Type B pancreatic cell (in vitro differentiated cells): ENCODE measurements around the gene ITPRID1. TPM values are rescaled to one million over a fixed set of nuclear protein-coding genes. Genes with fewer than 3 reads are reported as not detected.

Source experiments
- DNase-seq: peaks from one replicate; pipeline ENCODE4 v3.0.0; 2021; ENCODE audit warnings: mixed read lengths; ENCODE audit not compliant: unreplicated experiment; ENCODE audit errors: extremely low spot score
- H3K27ac Mint-ChIP-seq: 2 replicates; pipeline ENCODE4 v1.8.0; 2021; ENCODE audit warnings: mild to moderate bottlenecking, mixed read lengths
- H3K27me3 Mint-ChIP-seq: 2 replicates; pipeline ENCODE4 v1.8.0; 2021; ENCODE audit warnings: mixed read lengths
- H3K36me3 Mint-ChIP-seq: 2 replicates; pipeline ENCODE4 v1.8.0; 2021; ENCODE audit warnings: mixed read lengths
- H3K4me1 Mint-ChIP-seq: one replicate; pipeline ENCODE4 v1.8.0; 2021; ENCODE audit warnings: mixed read lengths; ENCODE audit not compliant: unreplicated experiment
- H3K4me3 Mint-ChIP-seq: 2 replicates; pipeline ENCODE4 v1.8.0; 2021; ENCODE audit warnings: mild to moderate bottlenecking, mixed read lengths
- H3K9me3 Mint-ChIP-seq: 2 replicates; pipeline ENCODE4 v1.8.0; 2021; ENCODE audit warnings: mixed read lengths
- CTCF ChIP-seq: fragments of 200-600 bp; sonication (generic); conservative IDR thresholded peaks from 2 replicates; pipeline ENCODE4 v1.5.0; 2021; ENCODE audit warnings: antibody characterized with exemption, mild to moderate bottlenecking
- total RNA-seq: library from RNA; stranded (reverse); gene quantifications from 2 replicates; pipeline ENCODE4 v1.2.1, GENCODE V29; 2021; ENCODE audit warnings: low replicate concordance

Gene ITPRID1
- total RNA-seq, 1 donor from 2014 or later, result 0.14 TPM

- H3K4me1 Mint-ChIP-seq, result peaks cover 3% of the 10 kb centered on the region
- no peak for TF ChIP-seq CTCF
- H3K36me3 Mint-ChIP-seq, result no peaks in the 10 kb centered on the region
- H3K9me3 Mint-ChIP-seq, result no peaks in the 10 kb centered on the region
- no peak overlapping the region for H3K4me3 Mint-ChIP-seq
- H3K27ac Mint-ChIP-seq, result no peak overlapping the region
- H3K27me3 Mint-ChIP-seq, result peaks cover 3% of the 10 kb centered on the region
- no peak for DNase-seq
Observed at GRCh38 chr7:31494421-31494820, 19.5 kb upstream of the ITPRID1 start.

- H3K27ac Mint-ChIP-seq, result no peak overlapping the region
- no peak for TF ChIP-seq CTCF
- no peak overlapping the region for H3K4me3 Mint-ChIP-seq
- H3K9me3 Mint-ChIP-seq, result no peaks in the 10 kb centered on the region
- H3K36me3 Mint-ChIP-seq, result no peaks in the 10 kb centered on the region
- peaks cover 7% of the 10 kb centered on the region for H3K4me1 Mint-ChIP-seq
- no peak for DNase-seq
- peaks cover 5% of the 10 kb centered on the region for H3K27me3 Mint-ChIP-seq
Observed at GRCh38 chr7:31495653-31496052, 18.2 kb upstream of the ITPRID1 start.

GRCh38 chr7:31497516-31497915 is 16.4 kb upstream of the ITPRID1 start:
- no peak for DNase-seq
- Mint-ChIP-seq H3K9me3 (no peaks in the 10 kb centered on the region), H3K27me3 (peaks cover 5% of the 10 kb centered on the region), H3K4me3 (no peak overlapping the region), H3K4me1 (peaks cover 7% of the 10 kb centered on the region), H3K27ac (no peak overlapping the region), H3K36me3 (no peaks in the 10 kb centered on the region)
- no peak for TF ChIP-seq CTCF

GRCh38 chr7:31500656-31501055 is 13.2 kb upstream of the ITPRID1 start:
- no peak for TF ChIP-seq CTCF
- Mint-ChIP-seq H3K27me3 (peaks cover 5% of the 10 kb centered on the region), H3K9me3 (no peaks in the 10 kb centered on the region), H3K27ac (no peak overlapping the region), H3K36me3 (no peaks in the 10 kb centered on the region), H3K4me1 (peaks cover 5% of the 10 kb centered on the region), H3K4me3 (no peak overlapping the region)
- no peak for DNase-seq

- no peak overlapping the region for H3K27ac Mint-ChIP-seq
- no peak overlapping the region for H3K4me3 Mint-ChIP-seq
- H3K4me1 Mint-ChIP-seq, result no peaks in the 10 kb centered on the region
- H3K9me3 Mint-ChIP-seq, result no peaks in the 10 kb centered on the region
- H3K36me3 Mint-ChIP-seq, result no peaks in the 10 kb centered on the region
- DNase-seq, result no peak
- no peak for TF ChIP-seq CTCF
- peaks cover 7% of the 10 kb centered on the region for H3K27me3 Mint-ChIP-seq
Observed at GRCh38 chr7:31508823-31509222, 5.1 kb upstream of the ITPRID1 start.

GRCh38 chr7:31512166-31512565 is 1.7 kb upstream of the ITPRID1 start:
- no peaks in the 10 kb centered on the region for H3K4me1 Mint-ChIP-seq
- H3K27ac Mint-ChIP-seq, result no peak overlapping the region
- DNase-seq, result no peak
- no peak overlapping the region for H3K4me3 Mint-ChIP-seq
- H3K36me3 Mint-ChIP-seq, result no peaks in the 10 kb centered on the region
- peaks cover 7% of the 10 kb centered on the region for H3K27me3 Mint-ChIP-seq
- no peaks in the 10 kb centered on the region for H3K9me3 Mint-ChIP-seq
- no peak for TF ChIP-seq CTCF
